NCI-H82 treated with DMSO at 0.1 percent for 48 hours (cell line): Measurements from ENCODE around the gene B4GALT2.

ENCODE experiments used
- DNase-seq: peaks from one replicate; lab custom pipeline; 2025; ENCODE audit not compliant: unreplicated experiment; lab: John Stamatoyannopoulos, UW

Gene B4GALT2

GRCh38 chr1:44000122-44000665, 21.2 kb downstream of the B4GALT2 start:
- no peak for DNase-seq

GRCh38 chr1:44002165-44002564, 23.2 kb downstream of the B4GALT2 start:
- no peak for DNase-seq

DNA sequence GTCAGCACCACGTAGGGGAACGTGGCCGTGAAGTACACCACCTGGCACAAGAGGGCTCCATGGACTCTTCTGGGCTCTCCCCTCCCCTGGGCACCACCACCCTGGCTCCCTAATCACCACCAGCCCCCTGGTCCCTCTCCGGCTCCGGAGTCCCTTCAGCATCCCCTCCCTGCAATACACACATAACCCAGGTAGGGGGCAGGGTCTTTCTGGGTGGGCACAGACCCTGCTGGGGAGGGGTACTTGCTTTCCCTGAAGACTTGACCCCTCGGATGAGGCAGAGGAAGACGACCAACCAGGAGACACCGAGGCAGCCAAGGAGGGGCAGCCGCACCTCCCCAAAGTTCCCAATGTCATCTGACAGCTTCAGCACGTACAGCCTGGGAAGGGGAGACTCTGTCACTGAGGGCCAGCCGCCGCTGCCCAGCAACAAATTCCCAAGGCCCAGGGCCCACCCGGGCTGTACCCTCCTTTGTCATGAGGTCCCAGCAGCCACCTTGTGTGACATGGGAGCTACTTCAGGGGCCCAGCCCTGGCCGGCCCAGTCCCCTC, 23.7 kb downstream of the B4GALT2 start:
- no peak for DNase-seq

GRCh38 chr1:44008259-44008658, 29.2 kb downstream of the B4GALT2 start:
- no peak for DNase-seq

DNA sequence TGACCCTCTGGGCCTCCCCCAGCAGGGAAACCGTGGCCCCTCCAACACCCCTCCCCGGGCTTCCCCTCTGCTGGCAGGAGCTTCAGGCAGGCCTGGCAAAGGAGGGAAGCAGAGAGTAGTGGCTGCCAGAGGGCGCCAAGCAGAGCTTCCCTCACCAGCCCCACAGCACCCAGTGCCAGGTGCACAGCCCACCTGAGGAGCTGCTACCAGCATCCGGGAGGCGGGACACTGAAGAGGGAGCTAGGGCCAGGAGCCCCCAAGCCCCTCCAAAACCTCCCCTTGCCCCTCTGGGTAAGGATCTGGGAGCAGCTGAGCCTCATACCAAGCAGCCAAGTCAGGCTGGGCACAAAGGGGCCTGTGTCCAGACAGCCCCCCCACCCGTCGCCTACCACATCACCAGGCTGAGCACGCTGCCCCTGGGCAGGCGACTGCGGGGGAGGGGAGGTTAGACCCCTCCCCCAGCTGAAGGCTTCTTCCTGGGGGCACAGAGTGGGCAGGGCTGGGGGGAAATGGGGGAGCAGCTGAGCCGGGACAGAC, 32.0 kb downstream of the B4GALT2 start:
- DNase-seq: no peak

GRCh38 chr1:44012404-44012803, 33.4 kb downstream of the B4GALT2 start:
- no peak for DNase-seq

DNA sequence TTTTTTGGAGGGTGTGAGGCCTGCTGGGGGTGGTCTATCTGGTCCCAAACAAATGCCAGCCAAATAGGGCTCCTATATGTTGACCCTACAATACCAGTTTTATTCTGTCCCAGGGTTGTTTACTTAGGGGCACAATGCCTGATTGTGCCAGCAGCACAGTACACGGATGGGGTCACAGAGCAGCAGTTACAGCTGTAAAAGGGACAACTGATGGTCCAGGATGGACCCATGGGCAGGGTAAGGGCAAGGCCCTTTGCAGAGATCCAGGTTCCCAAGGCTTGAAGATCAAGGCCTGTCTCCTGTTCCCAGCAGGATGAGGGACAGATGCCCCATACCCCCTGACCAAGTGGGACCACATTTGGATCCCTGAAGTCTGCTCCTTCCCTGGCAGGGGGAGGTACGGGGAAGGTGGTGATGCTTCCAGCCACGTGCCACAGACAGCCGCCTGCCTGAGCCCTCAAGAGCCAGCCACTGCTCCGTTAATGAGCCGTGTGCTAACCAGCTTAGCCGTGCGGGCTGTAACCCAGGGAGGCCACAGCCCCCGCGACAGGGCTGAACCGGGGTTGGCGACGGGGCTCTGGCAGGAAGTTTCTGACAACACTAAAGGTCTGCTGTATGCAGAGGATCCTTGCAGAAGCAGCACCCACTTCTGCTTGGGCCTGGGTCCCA, 34.1 kb downstream of the B4GALT2 start:
- peak; percentile 63 for DNase-seq

DNA sequence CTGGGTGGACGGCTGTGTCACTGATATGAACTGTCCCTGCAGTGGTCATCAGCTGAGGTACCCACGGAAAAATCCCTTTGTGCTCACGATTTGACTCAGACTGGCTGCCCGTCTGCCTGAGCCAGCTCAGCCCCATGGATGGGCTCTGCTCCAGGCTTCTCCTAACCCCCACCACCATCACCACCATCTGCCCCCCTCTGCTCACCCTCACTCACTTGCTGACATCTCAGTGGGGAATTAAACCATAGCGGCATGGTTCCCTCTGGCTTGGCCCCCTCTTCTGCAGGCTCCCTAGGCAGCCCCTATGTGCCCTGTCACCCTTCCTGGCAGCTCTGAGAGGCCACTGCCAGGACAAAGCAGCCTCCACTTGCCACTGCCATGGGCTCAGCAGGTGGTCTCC, 34.9 kb downstream of the B4GALT2 start:
- DNase-seq: no peak

DNA sequence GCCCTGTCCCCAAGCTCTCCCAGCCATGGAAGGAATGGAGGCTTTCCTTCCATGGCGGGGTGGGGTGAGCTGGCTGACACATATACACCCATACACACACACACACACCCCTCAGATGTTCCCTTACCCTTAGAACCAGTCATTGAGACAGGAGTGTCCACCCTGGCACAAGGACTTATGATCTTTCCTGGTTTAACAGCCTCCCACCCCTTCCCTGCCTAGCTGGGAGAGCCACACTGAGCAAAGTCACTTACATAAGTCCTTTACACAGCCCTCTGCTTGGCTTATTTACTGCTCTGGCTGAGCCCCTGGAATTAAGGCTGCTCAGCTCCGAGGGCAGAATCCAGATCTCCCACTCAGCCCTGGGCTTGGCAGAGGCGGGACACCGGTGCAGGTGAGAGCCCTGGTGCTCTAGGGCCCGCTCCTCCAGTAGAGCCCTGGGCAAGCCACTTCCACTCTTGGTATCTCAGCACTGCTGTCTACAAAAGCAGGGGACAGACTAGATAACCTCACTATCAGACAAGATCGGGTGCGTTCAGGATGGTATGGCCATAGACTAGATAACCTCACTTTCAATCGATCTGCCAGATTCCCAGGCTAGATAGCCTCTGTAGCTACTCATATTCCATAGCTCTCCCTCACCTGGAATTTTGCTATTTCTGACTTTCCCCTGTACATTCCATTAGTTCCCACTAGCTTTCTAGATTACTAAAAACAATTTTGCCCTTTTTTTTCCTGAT, 35.5 kb downstream of the B4GALT2 start:
- peak; percentile 61 for DNase-seq

GRCh38 chr1:44015206-44015605, 36.2 kb downstream of the B4GALT2 start:
- no peak for DNase-seq

GRCh38 chr1:44016041-44016889, 37.3 kb downstream of the B4GALT2 start:
- DNase-seq: no peak

DNA sequence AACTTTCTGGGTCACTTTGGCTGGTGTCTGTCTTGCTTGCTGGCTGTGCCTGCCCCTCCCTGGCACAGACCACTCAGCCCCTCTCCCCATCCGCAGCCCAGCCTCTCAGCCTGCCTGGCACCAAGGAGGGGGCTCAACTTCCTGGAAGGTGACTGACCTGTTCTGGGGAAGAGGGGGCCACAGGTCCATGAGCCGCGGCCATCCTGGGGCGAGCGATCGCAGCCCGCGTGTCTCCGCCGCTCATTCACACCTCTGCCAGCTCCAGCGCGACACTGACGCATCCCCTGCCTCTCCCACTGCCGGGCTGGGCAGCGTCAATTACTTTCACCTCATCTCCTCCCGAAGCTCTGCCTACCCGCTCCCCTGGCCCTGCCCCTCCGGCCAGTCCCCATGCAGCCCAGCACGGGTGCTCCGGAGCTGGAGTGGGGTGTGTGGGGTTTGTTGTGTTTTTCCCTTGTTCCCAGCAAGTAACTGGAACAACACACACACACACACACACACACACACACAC, 37.9 kb downstream of the B4GALT2 start:
- DNase-seq: no peak

DNA sequence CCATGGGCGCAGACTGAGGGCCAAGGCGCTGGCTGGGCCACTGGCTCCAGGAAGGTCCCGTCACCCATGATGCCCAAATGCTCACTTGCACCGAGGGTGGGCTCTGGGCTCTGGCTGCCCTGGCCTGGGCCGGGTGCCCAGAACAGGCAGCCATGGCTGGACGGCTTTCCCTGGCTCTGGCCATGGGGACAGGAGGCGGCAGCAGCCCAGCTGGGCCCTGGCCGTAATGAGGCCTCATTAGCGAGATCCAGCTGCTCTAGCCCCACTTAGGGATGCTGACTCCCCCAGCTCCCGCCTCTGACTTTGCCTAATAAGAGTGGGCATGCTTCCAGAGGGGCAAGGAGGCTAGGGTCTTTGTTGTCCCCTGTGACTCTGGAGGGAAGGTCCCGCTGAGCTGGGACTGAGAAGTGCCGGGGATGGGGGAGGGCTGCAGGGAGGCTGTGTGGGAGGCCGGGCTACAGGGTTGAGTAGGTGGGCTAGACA, 40.5 kb downstream of the B4GALT2 start:
- DNase-seq: no peak

GRCh38 chr1:44020464-44020863, 41.5 kb downstream of the B4GALT2 start:
- no peak for DNase-seq

- no peak for DNase-seq
These were observed 42.1 kb downstream of the B4GALT2 start for GRCh38 chr1:44021156-44021555.

DNA sequence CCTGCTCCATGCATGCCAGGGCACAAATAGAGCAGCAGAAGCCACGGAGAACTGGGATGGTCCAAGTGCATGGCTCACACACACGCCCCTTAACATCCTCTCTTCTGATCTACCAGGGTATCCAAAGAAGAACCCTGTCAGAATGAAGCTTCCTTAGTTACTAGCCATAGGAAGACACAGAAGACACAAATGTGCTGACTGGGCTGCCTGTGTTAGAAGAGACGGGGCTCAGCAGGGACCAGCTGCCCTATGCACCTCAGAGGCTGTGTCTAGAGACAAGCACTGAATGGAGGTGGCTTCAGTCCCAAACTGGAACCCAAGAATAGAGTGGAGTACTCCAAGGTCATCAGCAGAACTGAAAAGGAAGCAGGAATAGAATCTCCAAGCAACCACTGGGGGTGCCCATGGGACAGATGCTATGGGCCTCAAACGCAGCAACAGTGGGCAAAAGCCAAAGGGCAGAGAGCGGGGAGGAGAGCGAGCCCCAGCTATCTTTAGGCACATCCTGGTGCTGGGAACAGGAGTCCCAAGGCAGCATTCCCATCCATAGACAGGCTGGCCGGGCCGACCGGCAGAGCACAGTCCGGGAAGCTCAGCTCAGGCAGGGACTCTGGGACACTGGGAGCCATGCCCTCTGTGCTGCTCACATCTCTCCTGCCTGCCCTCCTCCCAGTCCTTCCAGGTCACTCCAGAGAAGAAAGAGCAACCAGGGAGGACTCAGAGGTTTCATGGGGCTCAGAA, 42.7 kb downstream of the B4GALT2 start:
- no peak for DNase-seq

DNA sequence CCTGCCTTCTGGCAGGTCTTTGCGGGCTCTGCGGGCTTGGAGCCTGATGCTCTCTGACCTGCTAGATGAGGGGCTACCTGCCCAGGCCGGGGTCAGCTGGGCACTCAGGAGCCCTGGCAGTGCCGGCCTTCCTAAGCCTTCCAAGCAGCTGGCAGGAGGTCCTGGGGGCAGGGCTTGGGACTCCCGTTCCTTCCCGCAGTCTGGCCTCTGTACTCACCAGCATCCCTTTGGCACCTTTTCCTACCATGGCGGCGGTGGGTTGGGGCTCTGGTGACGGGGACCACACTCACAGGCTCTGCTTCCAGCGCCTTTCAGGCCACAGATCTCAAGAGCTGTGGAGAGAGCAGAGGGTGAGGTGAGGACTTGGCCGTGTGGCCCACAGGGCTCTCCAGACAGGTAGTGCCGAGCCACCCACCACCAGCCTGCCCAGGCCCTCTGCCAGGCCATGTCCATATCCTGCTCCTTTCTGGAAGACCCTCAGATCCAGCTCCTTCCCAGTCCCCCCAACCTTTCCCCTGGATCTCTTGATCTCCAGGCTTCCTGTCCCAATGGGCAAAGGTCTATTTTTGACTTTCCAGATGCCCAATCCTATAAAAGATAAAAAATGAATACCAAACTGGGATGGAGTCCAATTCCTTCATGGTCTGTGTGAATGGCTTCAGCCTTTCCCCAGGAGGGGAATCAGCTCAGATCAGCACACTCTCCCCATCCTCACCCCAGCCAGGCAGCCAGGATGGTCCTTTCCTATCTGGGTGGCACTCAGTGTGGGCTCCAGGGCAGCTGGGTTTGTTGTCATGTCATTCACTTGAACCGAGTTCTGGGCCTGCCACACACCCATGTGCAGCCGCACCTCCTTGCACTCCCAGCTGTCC, 45.3 kb downstream of the B4GALT2 start:
- no peak for DNase-seq

- no peak for DNase-seq
These were observed 46.0 kb downstream of the B4GALT2 start for GRCh38 chr1:44024903-44025525.
